PC-3 (cell line): ENCODE measurements around the gene NFE2L1. TPM values are rescaled to one million over a fixed set of nuclear protein-coding genes. Genes with fewer than 3 reads are reported as not detected.
"Not testable (repeated sequence)": the region's sequence is repeated elsewhere in the genome, so short reads cannot be mapped to it uniquely, and the experiment has no call there.

ENCODE experiments used
- ATAC-seq: fragments of 200-7000 bp; cut with Tn5 transposase; 2 replicates; pipeline ENCODE4 v1.9.1; 2020; ENCODE audit warnings: mild to moderate bottlenecking, moderate library complexity
- BruUV-seq: library from RNA; stranded (reverse); fragments of 400-500 nt; replicated peaks from 2 replicates; lab custom pipeline; 2021; lab: Mats Ljungman, UMichigan
- CTCF ChIA-PET: fragments of 300-600 bp; sonication (Branson Sonifier 250); formaldehyde crosslinking; loops from one replicate; lab custom pipeline; 2022; ENCODE audit warnings: antibody characterized with exemption; lab: Charles Lee
- POLR2A ChIA-PET: fragments of 300-600 bp; sonication (Branson Sonifier 250); formaldehyde crosslinking; loops from one replicate; lab custom pipeline; 2022; ENCODE audit warnings: antibody characterized with exemption; ENCODE audit not compliant: unreplicated experiment; lab: Charles Lee
- DNase-seq: peaks from one replicate; pipeline ENCODE4 v3.0.0-alpha.2; 2015
- H2AFZ ChIP-seq: fragments of 300-600 bp; sonication (generic); 2 replicates; pipeline ENCODE4 v1.6.0; 2016; ENCODE audit warnings: antibody characterized with exemption, low read length
- H3F3A ChIP-seq: fragments of 300-600 bp; sonication (generic); one replicate; pipeline ENCODE4 v1.6.0; 2017; ENCODE audit warnings: antibody characterized with exemption, low read length, control low read depth, mild to moderate bottlenecking; ENCODE audit not compliant: unreplicated experiment
- H3K27ac ChIP-seq: fragments of 300-600 bp; sonication (generic); 2 replicates; pipeline ENCODE4 v1.5.1; 2016; ENCODE audit warnings: mild to moderate bottlenecking, low read length
- H3K27me3 ChIP-seq: fragments of 300-600 bp; sonication (generic); 2 replicates; pipeline ENCODE4 v1.6.1; 2016; ENCODE audit warnings: low read length, mixed read lengths
- H3K36me3 ChIP-seq: fragments of 300-600 bp; sonication (generic); 2 replicates; pipeline ENCODE4 v1.6.1; 2016; ENCODE audit warnings: low read depth, mixed run types, low read length, mixed read lengths
- H3K4me1 ChIP-seq: fragments of 300-600 bp; sonication (generic); 2 replicates; pipeline ENCODE4 v1.5.1; 2016; ENCODE audit warnings: low read length; ENCODE audit not compliant: insufficient read depth
- H3K4me2 ChIP-seq: fragments of 300-600 bp; sonication (generic); 2 replicates; pipeline ENCODE4 v1.6.0; 2016; ENCODE audit warnings: low read length
- H3K4me3 ChIP-seq: fragments of 300-600 bp; sonication (generic); 2 replicates; pipeline ENCODE4 v1.5.1; 2016; ENCODE audit warnings: mild to moderate bottlenecking, low read length, mixed read lengths
- H3K79me2 ChIP-seq: fragments of 300-600 bp; sonication (generic); 2 replicates; pipeline ENCODE4 v1.6.1; 2017; ENCODE audit warnings: low read length, mixed read lengths
- H3K9ac ChIP-seq: fragments of 300-600 bp; sonication (generic); 2 replicates; pipeline ENCODE4 v1.6.0; 2016; ENCODE audit warnings: mild to moderate bottlenecking, low read length
- H3K9me2 ChIP-seq: fragments of 300-600 bp; sonication (generic); replicated peaks from 2 replicates; pipeline ENCODE4 v1.6.1; 2016; ENCODE audit warnings: mixed run types, low read length, mixed read lengths
- H3K9me3 ChIP-seq: fragments of 300-600 bp; sonication (generic); 2 replicates; pipeline ENCODE4 v1.6.1; 2016; ENCODE audit warnings: low read length, mixed read lengths
- H4K20me1 ChIP-seq: fragments of 300-600 bp; sonication (generic); 2 replicates; pipeline ENCODE4 v1.6.1; 2016; ENCODE audit warnings: low read length, mixed read lengths
- EZH2 ChIP-seq: fragments of 300-600 bp; sonication (generic); IDR thresholded peaks from one replicate; pipeline ENCODE4 v1.6.1; 2017; ENCODE audit warnings: antibody characterized with exemption, mild to moderate bottlenecking, low read length; ENCODE audit not compliant: unreplicated experiment
- EZH2phosphoT487 ChIP-seq: fragments of 300-600 bp; sonication (generic); IDR thresholded peaks from 2 replicates; pipeline ENCODE4 v1.6.1; 2018; ENCODE audit warnings: mild to moderate bottlenecking, antibody characterized with exemption, low read length, borderline replicate concordance
- intact Hi-C: fragments of 100-400 bp; cut with micrococcal nuclease; formaldehyde crosslinking; loops from 2 replicates; pipeline ENCODE4 v1.9.0; 2023
- total RNA-seq: library from RNA; depleted of rRNA; stranded (reverse); fragments of >200 nt; gene quantifications from 2 replicates; pipeline ENCODE4 v1.2.3, GENCODE V29; 2014
- TF ChIP-seq, protein P1 (sequence below): fragments of 300-600 bp; sonication (generic); conservative IDR thresholded peaks from 2 replicates; pipeline ENCODE4 v1.5.1; 2017; ENCODE audit warnings: antibody characterized with exemption, low read depth, mild to moderate bottlenecking, low read length

Gene NFE2L1
- total RNA-seq, 1 experiment from 2014 or later, result 45.1 TPM

DNA sequence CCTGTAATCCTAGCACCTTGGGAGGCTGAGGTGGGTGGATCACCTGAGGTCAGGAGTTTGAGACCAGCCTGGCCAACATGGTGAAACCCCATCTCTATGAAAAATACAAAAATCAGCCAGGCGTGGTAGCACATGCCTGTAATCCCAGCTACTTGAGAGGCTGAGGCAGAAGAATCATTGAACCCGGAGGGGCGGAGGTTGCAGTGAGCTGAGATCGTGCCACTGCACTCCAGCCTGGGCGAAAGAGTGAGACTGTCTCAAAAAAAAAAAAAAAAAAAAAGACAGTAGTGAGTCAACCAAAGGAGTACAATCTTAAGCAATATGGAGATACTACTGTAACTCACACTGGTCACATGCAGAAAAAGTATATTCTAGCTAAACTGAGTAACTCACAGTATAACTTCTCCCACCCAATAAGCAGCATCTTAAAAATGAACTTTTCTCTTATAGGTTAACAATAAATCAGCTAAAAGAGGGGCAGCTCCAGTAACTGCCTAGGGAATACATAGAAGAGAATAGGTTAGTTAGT, 25.5 kb downstream of the NFE2L1 start:
- H3K4me3 ChIP-seq, H3K9me3 ChIP-seq, H3K4me2 ChIP-seq, H3K27me3 ChIP-seq, H3K4me1 ChIP-seq, H3F3A ChIP-seq, H3K27ac ChIP-seq, DNase-seq, BruUV-seq, H4K20me1 ChIP-seq, H3K9me2 ChIP-seq, H2AFZ ChIP-seq, H3K9ac ChIP-seq, ATAC-seq: not testable (repeated sequence)
- peaks cover 60% of the 10 kb centered on the region for H3K36me3 ChIP-seq
- ChIA-PET CTCF (interaction anchor here (0.6 kb wide), 1 partner anchor 48 kb away, joined by 3 read pairs; no protein-coding TSS in a partner anchor), POLR2A (interaction anchor here (1.2 to 1.7 kb wide), 2 partner anchors 47 to 48 kb away, joined by 3 to 5 read pairs; no protein-coding TSS in a partner anchor)
- intact Hi-C loops, result loop anchor here (1.0 kb wide), 3 partner anchors 24 to 58 kb away; no protein-coding TSS in a partner anchor
- peaks cover 19% of the 10 kb centered on the region for H3K79me2 ChIP-seq

DNA sequence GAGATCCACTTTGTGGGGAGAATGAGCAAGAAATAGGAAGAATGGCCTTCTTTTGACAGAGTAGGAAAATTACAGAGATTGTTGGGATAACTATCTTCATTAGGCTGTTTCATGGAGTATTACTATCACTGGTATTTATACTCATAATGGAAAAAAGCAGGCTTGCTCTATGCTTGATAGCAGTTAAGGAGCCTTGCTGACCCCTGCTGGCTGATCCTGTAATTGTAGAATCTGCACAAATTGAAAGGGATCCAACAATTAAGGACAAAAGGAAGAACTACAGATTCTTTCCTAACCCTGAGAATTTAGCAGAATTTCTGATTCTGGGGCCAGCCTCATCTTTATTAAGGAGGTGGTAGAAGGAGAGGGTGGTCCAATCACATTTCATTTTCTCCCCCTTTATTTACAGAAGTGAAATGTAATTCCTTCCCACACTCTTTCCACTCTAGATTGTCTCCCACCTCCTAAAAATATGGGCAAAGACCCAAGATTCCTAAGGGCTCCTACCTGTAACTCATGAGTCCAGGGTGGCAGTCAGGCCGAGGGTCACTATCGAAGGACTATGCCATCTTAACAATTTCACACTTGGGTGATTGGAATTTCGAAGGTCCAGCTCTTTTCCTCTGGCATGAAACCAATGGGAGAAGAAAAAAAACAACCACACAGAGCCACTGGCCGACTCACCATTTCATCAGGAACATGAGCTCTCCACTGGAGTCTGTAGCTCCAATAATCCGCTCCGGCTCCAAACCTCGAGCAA, 26.3 kb downstream of the NFE2L1 start:
- BruUV-seq, result no TSS peak
- H3K79me2 ChIP-seq, result peaks cover 27% of the 10 kb centered on the region
- H3K4me2 ChIP-seq, result no peak overlapping the region
- CTCF ChIA-PET, result interaction anchor here (0.5 to 1.1 kb wide), 4 partner anchors 31 to 49 kb away, joined by 4 to 10 read pairs (median 4); no protein-coding TSS in a partner anchor
- no peak overlapping the region for H3K4me3 ChIP-seq
- H3K9me2 ChIP-seq, result no peaks in the 10 kb centered on the region
- H3K9ac ChIP-seq, result no peak overlapping the region
- peaks cover 57% of the 10 kb centered on the region for H3K36me3 ChIP-seq
- no peak overlapping the region for H3K27ac ChIP-seq
- H3K4me1 ChIP-seq, result no peaks in the 10 kb centered on the region
- peak; percentile 95 for DNase-seq
- H4K20me1 ChIP-seq, result peaks cover 1% of the 10 kb centered on the region; the same call in 1 of the 2 replicates
- H2AFZ ChIP-seq, result no peak overlapping the region
- POLR2A ChIA-PET, result interaction anchor here (0.6 to 1.7 kb wide), 3 partner anchors 49 to 991 kb away, joined by 3 to 5 read pairs (median 5); no protein-coding TSS in a partner anchor
- TF ChIP-seq EZH2, result no peak
- TF ChIP-seq, protein P1, sequence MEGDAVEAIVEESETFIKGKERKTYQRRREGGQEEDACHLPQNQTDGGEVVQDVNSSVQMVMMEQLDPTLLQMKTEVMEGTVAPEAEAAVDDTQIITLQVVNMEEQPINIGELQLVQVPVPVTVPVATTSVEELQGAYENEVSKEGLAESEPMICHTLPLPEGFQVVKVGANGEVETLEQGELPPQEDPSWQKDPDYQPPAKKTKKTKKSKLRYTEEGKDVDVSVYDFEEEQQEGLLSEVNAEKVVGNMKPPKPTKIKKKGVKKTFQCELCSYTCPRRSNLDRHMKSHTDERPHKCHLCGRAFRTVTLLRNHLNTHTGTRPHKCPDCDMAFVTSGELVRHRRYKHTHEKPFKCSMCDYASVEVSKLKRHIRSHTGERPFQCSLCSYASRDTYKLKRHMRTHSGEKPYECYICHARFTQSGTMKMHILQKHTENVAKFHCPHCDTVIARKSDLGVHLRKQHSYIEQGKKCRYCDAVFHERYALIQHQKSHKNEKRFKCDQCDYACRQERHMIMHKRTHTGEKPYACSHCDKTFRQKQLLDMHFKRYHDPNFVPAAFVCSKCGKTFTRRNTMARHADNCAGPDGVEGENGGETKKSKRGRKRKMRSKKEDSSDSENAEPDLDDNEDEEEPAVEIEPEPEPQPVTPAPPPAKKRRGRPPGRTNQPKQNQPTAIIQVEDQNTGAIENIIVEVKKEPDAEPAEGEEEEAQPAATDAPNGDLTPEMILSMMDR, result peak; percentile 92
- no peak for TF ChIP-seq EZH2phosphoT487
- no peaks in the 10 kb centered on the region for H3K27me3 ChIP-seq
- intact Hi-C loops, result loop anchor here (1.0 kb wide), 3 partner anchors 25 to 57 kb away; no protein-coding TSS in a partner anchor
- H3K9me3 ChIP-seq, result no peaks in the 10 kb centered on the region
- peaks cover 4% of the 10 kb centered on the region for H3F3A ChIP-seq
- ATAC-seq, result peak; percentile 91

DNA sequence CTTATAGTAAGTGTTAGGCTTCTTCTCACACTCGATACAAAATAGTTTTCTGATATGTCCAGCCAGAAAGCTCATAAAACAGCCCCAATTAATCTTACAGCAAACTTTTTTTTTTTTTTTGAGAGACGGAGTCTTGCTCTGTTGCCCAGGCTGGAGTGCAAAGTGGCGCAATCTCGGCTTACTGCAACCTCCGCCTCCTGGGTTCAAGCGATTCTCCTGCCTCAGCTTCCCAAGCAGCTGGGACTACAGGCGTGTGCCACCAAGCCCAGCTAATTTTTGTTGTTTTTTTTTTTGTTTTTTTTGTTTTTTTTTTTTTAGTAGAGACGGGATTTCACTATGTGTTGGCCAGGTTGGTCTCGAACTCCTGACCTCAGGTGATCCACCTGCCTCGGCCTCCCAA, 29.0 kb downstream of the NFE2L1 start:
- H3K9me2 ChIP-seq, H3K9me3 ChIP-seq, POLR2A ChIA-PET, H3K27me3 ChIP-seq, H3K27ac ChIP-seq, H3K4me2 ChIP-seq, H4K20me1 ChIP-seq, H2AFZ ChIP-seq, H3K4me3 ChIP-seq, DNase-seq, H3K9ac ChIP-seq, H3K4me1 ChIP-seq, intact Hi-C loops, CTCF ChIA-PET, ATAC-seq, BruUV-seq, H3F3A ChIP-seq: not testable (repeated sequence)
- peaks cover 39% of the 10 kb centered on the region for H3K36me3 ChIP-seq
- H3K79me2 ChIP-seq, result peaks cover 51% of the 10 kb centered on the region
